ENCODE results near the gene TRPM3.
"Not testable (repeated sequence)": the region's sequence is repeated elsewhere in the genome, so short reads cannot be mapped to it uniquely, and the experiment has no call there.

The TRPM3 gene

GRCh38 chr9:70634696-70635095, 486.7 kb downstream of the TRPM3 start:
- H3K27ac ChIP-seq: no peak overlapping the region
- TF ChIP-seq ZFX (IDR thresholded peaks at IDR 0.05) (no peak), CTCF (conservative IDR thresholded peaks at IDR 0.05) (no peak)

GRCh38 chr9:70630971-70631370, 490.4 kb downstream of the TRPM3 start:
- no peak overlapping the region for H3K27ac ChIP-seq
- TF ChIP-seq CTCF (conservative IDR thresholded peaks at IDR 0.05) (no peak), ZFX (IDR thresholded peaks at IDR 0.05) (no peak)

- peak; percentile 87 for TF ChIP-seq CTCF (conservative IDR thresholded peaks at IDR 0.05)
- not testable (repeated sequence) for H3K27ac ChIP-seq
Measured at GRCh38 chr9:70629080-70629685, 492.2 kb downstream of the TRPM3 start.

- H3K27ac ChIP-seq: no peak overlapping the region
- TF ChIP-seq CTCF (conservative IDR thresholded peaks at IDR 0.05) (no peak), ZFX (IDR thresholded peaks at IDR 0.05) (no peak)
Measured at GRCh38 chr9:70625078-70625477, 496.3 kb downstream of the TRPM3 start.

GRCh38 chr9:70618784-70619183, 502.6 kb downstream of the TRPM3 start:
- H3K27ac ChIP-seq: no peak overlapping the region
- TF ChIP-seq CTCF (conservative IDR thresholded peaks at IDR 0.05) (no peak), ZFX (IDR thresholded peaks at IDR 0.05) (no peak)

- no peak overlapping the region for H3K27ac ChIP-seq
- TF ChIP-seq CTCF (conservative IDR thresholded peaks at IDR 0.05): no peak
- TF ChIP-seq ZFX (IDR thresholded peaks at IDR 0.05): no peak
Measured at GRCh38 chr9:70617033-70617828, 504.2 kb downstream of the TRPM3 start.

- no peak overlapping the region for H3K27ac ChIP-seq
- no peak for TF ChIP-seq ZFX (IDR thresholded peaks at IDR 0.05)
- no peak for TF ChIP-seq CTCF (conservative IDR thresholded peaks at IDR 0.05)
Measured at GRCh38 chr9:70616228-70616990, 505.0 kb downstream of the TRPM3 start.

Data from C4-2B (cell line).